Omental fat pad (tissue), 4 donors: ENCODE measurements around the gene PACS2. TPM values are rescaled to one million over a fixed set of nuclear protein-coding genes. Genes with fewer than 3 reads are reported as not detected.

Experiments used
- ATAC-seq: fragments of 150-250 bp; one replicate; pipeline ENCODE4 v1.9.1; 2016; ENCODE audit warnings: mild to moderate bottlenecking, moderate library complexity; ENCODE audit not compliant: low FRiP score
- DNase-seq: peaks from one replicate; pipeline ENCODE4 v3.0.0-alpha.2; 2019; ENCODE audit warnings: low spot score
- CTCF ChIP-seq, 3 donors: fragments of 450-650 bp; IDR thresholded peaks; one replicate each; pipeline ENCODE4 v1.5.1; 2016 to 2017; ENCODE audit warnings: antibody characterized with exemption in 3 of 3, mild to moderate bottlenecking in 3 of 3, moderate library complexity in 2 of 3
- total RNA-seq, 4 donors: library from RNA; depleted of rRNA; stranded (reverse); fragments of >200 nt; gene quantifications; one replicate each; pipeline ENCODE4 v1.1.0, GENCODE V29; 2016

The PACS2 gene
- total RNA-seq, 4 donors from 2014 or later, result 47.5 to 78.5 (median 68.9) TPM

GRCh38 chr14:105375635-105376057 is 61.1 kb downstream of the PACS2 start:
- DNase-seq (no peak), ATAC-seq (no peak)
- no peak for TF ChIP-seq CTCF (IDR thresholded peaks at IDR 0.05)

- ATAC-seq, result no peak
Observed at GRCh38 chr14:105376521-105377440, 62.2 kb downstream of the PACS2 start.

GRCh38 chr14:105377555-105378182 is 63.1 kb downstream of the PACS2 start:
- no peak for DNase-seq
- no peak for TF ChIP-seq CTCF (IDR thresholded peaks at IDR 0.05)

More at GRCh38 chr14:105376521-105377440, 62.2 kb downstream of the PACS2 start:
- TF ChIP-seq CTCF (IDR thresholded peaks at IDR 0.05), result no peak
- DNase-seq, result no peak

GRCh38 chr14:105378199-105378598 is 63.7 kb downstream of the PACS2 start:
- ATAC-seq, result no peak
- DNase-seq, result no peak
- no peak for TF ChIP-seq CTCF (IDR thresholded peaks at IDR 0.05)

More at GRCh38 chr14:105377555-105378182, 63.1 kb downstream of the PACS2 start:
- ATAC-seq, result no peak

- DNase-seq, result no peak
- no peak for TF ChIP-seq CTCF (IDR thresholded peaks at IDR 0.05)
- no peak for ATAC-seq
Observed at GRCh38 chr14:105378873-105379685, 64.5 kb downstream of the PACS2 start.

GRCh38 chr14:105379946-105380345 is 65.4 kb downstream of the PACS2 start:
- no peak for ATAC-seq
- no peak for TF ChIP-seq CTCF (IDR thresholded peaks at IDR 0.05)
- DNase-seq, result no peak
